Measurements from ENCODE around the gene ROCK2. TPM values are rescaled to one million over a fixed set of nuclear protein-coding genes. Genes with fewer than 3 reads are reported as not detected.
A peak's percentile ranks its signal among the peaks of the same experiment; 100 is the strongest.

ROCK2 gene
- total and polyA plus RNA-seq, 2 of the 13 experiments (the other 11 are each of a cell fraction or from before 2014, with no cell fraction given), result 38.1 to 119 TPM

- TF ChIP-seq, protein P1, sequence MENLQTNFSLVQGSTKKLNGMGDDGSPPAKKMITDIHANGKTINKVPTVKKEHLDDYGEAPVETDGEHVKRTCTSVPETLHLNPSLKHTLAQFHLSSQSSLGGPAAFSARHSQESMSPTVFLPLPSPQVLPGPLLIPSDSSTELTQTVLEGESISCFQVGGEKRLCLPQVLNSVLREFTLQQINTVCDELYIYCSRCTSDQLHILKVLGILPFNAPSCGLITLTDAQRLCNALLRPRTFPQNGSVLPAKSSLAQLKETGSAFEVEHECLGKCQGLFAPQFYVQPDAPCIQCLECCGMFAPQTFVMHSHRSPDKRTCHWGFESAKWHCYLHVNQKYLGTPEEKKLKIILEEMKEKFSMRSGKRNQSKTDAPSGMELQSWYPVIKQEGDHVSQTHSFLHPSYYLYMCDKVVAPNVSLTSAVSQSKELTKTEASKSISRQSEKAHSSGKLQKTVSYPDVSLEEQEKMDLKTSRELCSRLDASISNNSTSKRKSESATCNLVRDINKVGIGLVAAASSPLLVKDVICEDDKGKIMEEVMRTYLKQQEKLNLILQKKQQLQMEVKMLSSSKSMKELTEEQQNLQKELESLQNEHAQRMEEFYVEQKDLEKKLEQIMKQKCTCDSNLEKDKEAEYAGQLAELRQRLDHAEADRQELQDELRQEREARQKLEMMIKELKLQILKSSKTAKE (CRISPR knock-in tag; IDR thresholded peaks at IDR 0.05; ENCODE audit: borderline replicate concordance), result no peak; the same call in 1 of the 2 replicates
- peak; percentile 14 for TF ChIP-seq PRPF4 (IDR thresholded peaks at IDR 0.05; ENCODE audit: low read depth, low read length, poor library complexity, severe bottlenecking)
- no peak for TF ChIP-seq ZNF3 (CRISPR knock-in tag; IDR thresholded peaks at IDR 0.05)
- TF ChIP-seq IKZF4 (CRISPR knock-in tag; IDR thresholded peaks at IDR 0.05; ENCODE audit: borderline replicate concordance, low read depth, not compliant biosample characterization), result no peak
- TF ChIP-seq, protein P2, sequence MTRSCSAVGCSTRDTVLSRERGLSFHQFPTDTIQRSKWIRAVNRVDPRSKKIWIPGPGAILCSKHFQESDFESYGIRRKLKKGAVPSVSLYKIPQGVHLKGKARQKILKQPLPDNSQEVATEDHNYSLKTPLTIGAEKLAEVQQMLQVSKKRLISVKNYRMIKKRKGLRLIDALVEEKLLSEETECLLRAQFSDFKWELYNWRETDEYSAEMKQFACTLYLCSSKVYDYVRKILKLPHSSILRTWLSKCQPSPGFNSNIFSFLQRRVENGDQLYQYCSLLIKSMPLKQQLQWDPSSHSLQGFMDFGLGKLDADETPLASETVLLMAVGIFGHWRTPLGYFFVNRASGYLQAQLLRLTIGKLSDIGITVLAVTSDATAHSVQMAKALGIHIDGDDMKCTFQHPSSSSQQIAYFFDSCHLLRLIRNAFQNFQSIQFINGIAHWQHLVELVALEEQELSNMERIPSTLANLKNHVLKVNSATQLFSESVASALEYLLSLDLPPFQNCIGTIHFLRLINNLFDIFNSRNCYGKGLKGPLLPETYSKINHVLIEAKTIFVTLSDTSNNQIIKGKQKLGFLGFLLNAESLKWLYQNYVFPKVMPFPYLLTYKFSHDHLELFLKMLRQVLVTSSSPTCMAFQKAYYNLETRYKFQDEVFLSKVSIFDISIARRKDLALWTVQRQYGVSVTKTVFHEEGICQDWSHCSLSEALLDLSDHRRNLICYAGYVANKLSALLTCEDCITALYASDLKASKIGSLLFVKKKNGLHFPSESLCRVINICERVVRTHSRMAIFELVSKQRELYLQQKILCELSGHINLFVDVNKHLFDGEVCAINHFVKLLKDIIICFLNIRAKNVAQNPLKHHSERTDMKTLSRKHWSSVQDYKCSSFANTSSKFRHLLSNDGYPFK (CRISPR knock-in tag; IDR thresholded peaks at IDR 0.05; ENCODE audit: borderline replicate concordance), result no peak
- no peak for TF ChIP-seq ZNF530 (CRISPR knock-in tag; IDR thresholded peaks at IDR 0.05; ENCODE audit: low read depth)
- TF ChIP-seq RARG (CRISPR knock-in tag; IDR thresholded peaks at IDR 0.05; ENCODE audit: low read depth), result no peak
- no peak for TF ChIP-seq ZNF296 (CRISPR knock-in tag; conservative IDR thresholded peaks at IDR 0.05)
- TF ChIP-seq, protein P3, sequence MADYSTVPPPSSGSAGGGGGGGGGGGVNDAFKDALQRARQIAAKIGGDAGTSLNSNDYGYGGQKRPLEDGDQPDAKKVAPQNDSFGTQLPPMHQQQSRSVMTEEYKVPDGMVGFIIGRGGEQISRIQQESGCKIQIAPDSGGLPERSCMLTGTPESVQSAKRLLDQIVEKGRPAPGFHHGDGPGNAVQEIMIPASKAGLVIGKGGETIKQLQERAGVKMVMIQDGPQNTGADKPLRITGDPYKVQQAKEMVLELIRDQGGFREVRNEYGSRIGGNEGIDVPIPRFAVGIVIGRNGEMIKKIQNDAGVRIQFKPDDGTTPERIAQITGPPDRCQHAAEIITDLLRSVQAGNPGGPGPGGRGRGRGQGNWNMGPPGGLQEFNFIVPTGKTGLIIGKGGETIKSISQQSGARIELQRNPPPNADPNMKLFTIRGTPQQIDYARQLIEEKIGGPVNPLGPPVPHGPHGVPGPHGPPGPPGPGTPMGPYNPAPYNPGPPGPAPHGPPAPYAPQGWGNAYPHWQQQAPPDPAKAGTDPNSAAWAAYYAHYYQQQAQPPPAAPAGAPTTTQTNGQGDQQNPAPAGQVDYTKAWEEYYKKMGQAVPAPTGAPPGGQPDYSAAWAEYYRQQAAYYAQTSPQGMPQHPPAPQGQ (CRISPR knock-in tag; IDR thresholded peaks at IDR 0.05; ENCODE audit: borderline replicate concordance), result no peak
- no peak for TF ChIP-seq DNMT1 (CRISPR knock-in tag; IDR thresholded peaks at IDR 0.05)
- no peak for TF ChIP-seq CBX1 (IDR thresholded peaks at IDR 0.05; ENCODE audit: low read depth)
- no peak for TF ChIP-seq XRCC5 (optimal IDR thresholded peaks at IDR 0.05; ENCODE audit: low read length)
- TF ChIP-seq ZMYM2 (CRISPR knock-in tag; IDR thresholded peaks at IDR 0.05), result no peak
- TF ChIP-seq GFI1 (CRISPR knock-in tag; IDR thresholded peaks at IDR 0.05; ENCODE audit: borderline replicate concordance), result peak; percentile 82; the same call in 1 of the 2 replicates
- TF ChIP-seq, protein P4, sequence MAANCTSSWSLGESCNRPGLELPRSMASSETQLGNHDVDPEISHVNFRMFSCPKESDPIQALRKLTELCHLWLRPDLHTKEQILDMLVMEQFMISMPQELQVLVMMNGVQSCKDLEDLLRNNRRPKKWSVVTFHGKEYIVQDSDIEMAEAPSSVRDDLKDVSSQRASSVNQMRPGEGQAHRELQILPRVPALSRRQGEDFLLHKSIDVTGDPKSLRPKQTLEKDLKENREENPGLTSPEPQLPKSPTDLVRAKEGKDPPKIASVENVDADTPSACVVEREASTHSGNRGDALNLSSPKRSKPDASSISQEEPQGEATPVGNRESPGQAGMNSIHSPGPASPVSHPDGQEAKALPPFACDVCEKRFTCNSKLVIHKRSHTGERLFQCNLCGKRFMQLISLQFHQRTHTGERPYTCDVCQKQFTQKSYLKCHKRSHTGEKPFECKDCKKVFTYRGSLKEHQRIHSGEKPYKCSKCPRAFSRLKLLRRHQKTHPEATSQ (CRISPR knock-in tag; IDR thresholded peaks at IDR 0.05; ENCODE audit: borderline replicate concordance), result no peak
- TF ChIP-seq IRX3 (CRISPR knock-in tag; IDR thresholded peaks at IDR 0.05; ENCODE audit: borderline replicate concordance, low read depth), result no peak
- TF ChIP-seq SNAPC2 (CRISPR knock-in tag; IDR thresholded peaks at IDR 0.05), result no peak
- TF ChIP-seq ZNF382 (CRISPR knock-in tag; IDR thresholded peaks at IDR 0.05; ENCODE audit: borderline replicate concordance), result no peak
These were observed 11.0 kb upstream of the ROCK2 start (continued) for GRCh38 chr2:11355194-11356053.

All from HepG2 (cell line).